ENCODE results near the gene PHLDB3. TPM values are rescaled to one million over a fixed set of nuclear protein-coding genes. Genes with fewer than 3 reads are reported as not detected.

Gene PHLDB3
- total RNA-seq, 1 experiment from 2014 or later = 6.7 TPM

GRCh38 chr19:43430142-43430710, 74.3 kb downstream of the PHLDB3 start:
- no peak overlapping the region for H3K27ac ChIP-seq (ENCODE audit: low read length)
- no TSS peak for BruUV-seq (replicated peaks)
- in situ Hi-C loops (cut with HindIII; ENCODE audit: low pct_unique_long_range_greater_than_20kb, low sequenced_read_pairs) (no loop called here), intact Hi-C loops (cut with micrococcal nuclease; ENCODE audit: unreplicated experiment) (no loop called here)
- ChIA-PET CTCF (interaction anchor here (0.7 kb wide), 1 partner anchor 34 kb away, joined by 3 read pairs; no protein-coding TSS in a partner anchor), POLR2A (no interaction called here)
- no peaks in the 10 kb centered on the region for H3K27me3 ChIP-seq (ENCODE audit: control insufficient read depth, insufficient read depth, low read length)
- H3K4me1 ChIP-seq (ENCODE audit: control insufficient read depth, insufficient read depth, low read length) = no peaks in the 10 kb centered on the region
- no peaks in the 10 kb centered on the region for H3K9me3 ChIP-seq (ENCODE audit: control insufficient read depth, insufficient read depth, low read depth, low read length)
- ATAC-seq (no peak), DNase-seq (ENCODE audit: low read depth, low spot score) (no peak)
- no peak overlapping the region for H3K4me3 ChIP-seq (ENCODE audit: low read depth in 2 of 2, low read length in 2 of 2)
- TF ChIP-seq CTCF (IDR thresholded peaks at IDR 0.05) = peak; percentile 10; the same call in 1 of the 2 replicates
- no peak for TF ChIP-seq TCF7L2 (IDR thresholded peaks at IDR 0.05; ENCODE audit: low read depth, low read length)
- no peaks in the 10 kb centered on the region for H3K36me3 ChIP-seq (ENCODE audit: control insufficient read depth, insufficient read depth, low read length)

- H3K27ac ChIP-seq (ENCODE audit: low read length) = no peak overlapping the region
- CTCF ChIA-PET = no interaction called here
- intact Hi-C loops (cut with micrococcal nuclease; ENCODE audit: unreplicated experiment) = no loop called here
- ATAC-seq (no peak), DNase-seq (ENCODE audit: low read depth, low spot score) (no peak)
- no peaks in the 10 kb centered on the region for H3K36me3 ChIP-seq (ENCODE audit: control insufficient read depth, insufficient read depth, low read length)
- in situ Hi-C loops (cut with HindIII; ENCODE audit: low pct_unique_long_range_greater_than_20kb, low sequenced_read_pairs) = no loop called here
- POLR2A ChIA-PET = no interaction called here
- H3K9me3 ChIP-seq (ENCODE audit: control insufficient read depth, insufficient read depth, low read depth, low read length) = no peaks in the 10 kb centered on the region
- H3K27me3 ChIP-seq (ENCODE audit: control insufficient read depth, insufficient read depth, low read length) = no peaks in the 10 kb centered on the region
- TF ChIP-seq POLR2AphosphoS5 (IDR thresholded peaks at IDR 0.05; ENCODE audit: low read depth, low read length) = no peak
- no peak for TF ChIP-seq REST (IDR thresholded peaks at IDR 0.05; ENCODE audit: insufficient read depth in 1 of 2, low read depth in 2 of 2, low read length in 1 of 2)
- no peak for TF ChIP-seq TCF7L2 (IDR thresholded peaks at IDR 0.05; ENCODE audit: low read depth, low read length)
- TF ChIP-seq SIN3A (IDR thresholded peaks at IDR 0.05; ENCODE audit: borderline replicate concordance, insufficient read depth, low read depth, low read length) = no peak
- TF ChIP-seq CTCF (IDR thresholded peaks at IDR 0.05) = no peak
- no TSS peak for BruUV-seq (replicated peaks)
- no peaks in the 10 kb centered on the region for H3K4me1 ChIP-seq (ENCODE audit: control insufficient read depth, insufficient read depth, low read length)
- no peak overlapping the region for H3K4me3 ChIP-seq (ENCODE audit: low read depth in 2 of 2, low read length in 2 of 2)
Observed at GRCh38 chr19:43429395-43429794, 75.2 kb downstream of the PHLDB3 start.

Data from Panc1 (cell line).